Fibroblast of skin of scalp (primary cell): ENCODE data around the gene FERMT3.
A peak's percentile ranks its signal among the peaks of the same experiment; 100 is the strongest.

Source experiments
- DNase-seq: peaks from one replicate; pipeline ENCODE4 v3.0.0-alpha.2; 2013

The FERMT3 gene

GRCh38 chr11:64220798-64221197 is 14.3 kb downstream of the FERMT3 start:
- DNase-seq, result no peak

- DNase-seq, result no peak
Observed at GRCh38 chr11:64222651-64223000, 16.1 kb downstream of the FERMT3 start.

DNA sequence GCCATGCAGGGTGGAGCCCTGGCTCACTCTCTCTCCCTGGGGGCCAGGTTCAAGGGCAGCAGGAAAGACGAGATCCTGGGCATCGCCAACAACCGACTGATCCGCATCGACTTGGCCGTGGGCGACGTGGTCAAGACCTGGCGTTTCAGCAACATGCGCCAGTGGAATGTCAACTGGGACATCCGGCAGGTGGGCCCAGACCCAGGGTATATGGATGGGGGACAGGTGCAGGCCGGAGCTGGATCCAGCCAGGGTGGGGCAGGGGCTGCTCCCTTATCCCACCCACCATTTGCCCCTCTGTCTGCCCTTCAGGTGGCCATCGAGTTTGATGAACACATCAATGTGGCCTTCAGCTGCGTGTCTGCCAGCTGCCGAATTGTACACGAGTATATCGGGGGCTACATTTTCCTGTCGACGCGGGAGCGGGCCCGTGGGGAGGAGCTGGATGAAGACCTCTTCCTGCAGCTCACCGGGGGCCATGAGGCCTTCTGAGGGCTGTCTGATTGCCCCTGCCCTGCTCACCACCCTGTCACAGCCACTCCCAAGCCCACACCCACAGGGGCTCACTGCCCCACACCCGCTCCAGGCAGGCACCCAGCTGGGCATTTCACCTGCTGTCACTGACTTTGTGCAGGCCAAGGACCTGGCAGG is 16.6 kb downstream of the FERMT3 start:
- DNase-seq, result no peak

DNA sequence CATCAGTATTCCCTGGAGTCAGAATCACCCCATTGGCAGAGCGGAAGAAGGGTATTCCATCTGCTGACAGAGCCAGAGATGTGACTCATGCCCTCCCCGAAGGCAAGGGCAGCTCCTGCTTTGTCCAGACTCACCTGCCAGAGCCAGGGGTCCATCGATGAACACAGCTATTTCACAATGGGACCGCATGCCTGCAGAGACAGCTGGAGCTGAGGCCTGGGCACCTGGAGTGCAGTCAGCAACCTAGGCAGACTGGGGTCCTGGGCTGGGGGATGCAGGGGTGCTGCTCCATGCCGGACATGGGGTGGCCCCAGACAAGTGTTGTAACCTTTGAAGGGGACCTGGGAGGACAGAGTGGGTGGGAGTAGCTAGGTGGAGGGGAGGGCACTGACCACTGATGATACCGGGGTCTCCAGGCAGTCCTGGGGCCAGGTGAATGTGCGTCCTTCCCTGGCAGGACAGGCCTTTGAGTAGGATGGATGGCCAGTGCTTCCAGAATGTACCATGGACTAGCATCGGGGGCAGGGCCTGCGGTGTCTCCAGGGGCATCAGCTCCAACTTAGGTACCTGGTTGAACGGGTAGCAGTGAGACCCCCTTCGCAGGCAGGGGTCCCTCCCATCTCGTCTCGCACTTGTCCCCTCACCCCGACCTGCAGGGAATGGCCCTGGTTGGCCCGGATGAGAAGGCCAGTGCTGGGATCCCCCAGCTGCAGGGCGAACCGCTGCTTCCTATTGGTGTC is 17.8 kb downstream of the FERMT3 start:
- DNase-seq, result no peak

DNA sequence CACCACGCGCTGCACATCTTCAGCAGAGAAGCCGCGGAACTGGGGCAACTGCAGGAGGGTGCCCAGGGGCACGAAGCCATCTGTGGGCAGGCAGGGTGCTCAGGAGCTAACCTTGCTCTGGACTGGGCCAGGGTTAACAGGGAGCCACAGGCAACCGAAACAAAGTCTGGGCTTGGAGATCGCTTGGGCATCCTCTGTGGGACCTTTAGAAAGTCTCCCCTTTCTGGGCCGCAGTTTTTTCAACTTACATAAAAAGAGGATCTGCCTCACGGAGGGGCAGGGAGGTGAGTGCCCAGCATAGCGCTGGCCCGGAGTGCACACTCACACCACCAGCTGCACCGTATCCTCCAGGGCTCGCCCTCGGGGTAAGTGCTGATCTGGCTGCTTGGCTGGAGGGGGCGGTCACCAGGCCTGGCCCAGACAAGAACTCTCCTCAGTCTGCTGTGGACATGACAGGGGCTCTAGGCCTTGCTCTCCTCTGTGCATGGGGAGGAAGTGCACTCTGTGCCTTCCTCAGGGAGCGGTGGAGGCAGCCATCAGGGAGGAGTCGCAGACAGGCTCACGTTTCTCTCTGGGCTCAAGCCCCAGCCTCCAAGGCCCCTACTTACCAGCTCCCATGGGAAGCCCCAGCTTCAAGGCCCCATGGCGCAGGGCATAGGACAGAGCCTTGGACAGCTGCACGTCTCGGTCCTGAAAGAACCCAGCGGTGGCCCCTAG is 18.5 kb downstream of the FERMT3 start:
- no peak for DNase-seq

- peak; percentile 85 for DNase-seq
Observed at GRCh38 chr11:64225608-64226506, 19.3 kb downstream of the FERMT3 start, which contains the start of the genes NUDT22 and TRPT1. Gene NUDT22 (plus strand): TSS chr11:64226274. CDS start chr11:64226653, 379 bp downstream. Gene TRPT1 (minus strand): TSS chr11:64226186. CDS start chr11:64225860, 326 bp downstream.

GRCh38 chr11:64226507-64227051 is 20.1 kb downstream of the FERMT3 start:
- no peak for DNase-seq

GRCh38 chr11:64227405-64227956 is 21.0 kb downstream of the FERMT3 start:
- DNase-seq, result no peak

DNA sequence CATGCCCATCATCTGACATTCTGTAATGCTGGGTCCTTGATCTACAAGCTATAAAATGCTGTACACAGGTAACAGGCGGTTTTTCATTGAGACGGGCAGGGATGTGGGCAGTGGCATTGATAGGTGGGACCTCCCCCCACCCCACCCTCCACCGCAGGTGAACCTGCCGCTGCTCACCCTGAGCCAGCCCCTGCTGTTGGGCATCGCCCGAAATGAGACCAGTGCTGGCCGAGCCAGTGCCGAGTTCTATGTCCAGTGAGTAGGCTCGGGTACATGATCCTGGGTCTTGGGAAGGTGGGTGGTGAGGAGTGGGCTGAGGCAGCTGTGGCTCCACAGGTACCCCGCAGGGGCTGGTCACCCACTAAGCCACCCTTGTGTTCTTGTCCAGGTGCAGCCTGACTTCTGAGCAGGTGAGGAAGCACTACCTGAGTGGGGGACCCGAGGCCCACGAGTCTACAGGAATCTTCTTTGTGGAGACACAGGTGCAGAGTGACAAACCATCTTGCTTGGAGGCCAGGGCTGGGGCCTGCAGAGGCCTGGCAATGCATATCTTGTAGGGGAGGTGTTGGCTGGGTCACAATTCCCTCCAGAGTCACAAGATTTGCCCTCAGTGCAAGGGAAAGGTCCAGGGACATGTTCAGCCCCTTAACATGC is 22.7 kb downstream of the FERMT3 start:
- DNase-seq, result no peak

DNA sequence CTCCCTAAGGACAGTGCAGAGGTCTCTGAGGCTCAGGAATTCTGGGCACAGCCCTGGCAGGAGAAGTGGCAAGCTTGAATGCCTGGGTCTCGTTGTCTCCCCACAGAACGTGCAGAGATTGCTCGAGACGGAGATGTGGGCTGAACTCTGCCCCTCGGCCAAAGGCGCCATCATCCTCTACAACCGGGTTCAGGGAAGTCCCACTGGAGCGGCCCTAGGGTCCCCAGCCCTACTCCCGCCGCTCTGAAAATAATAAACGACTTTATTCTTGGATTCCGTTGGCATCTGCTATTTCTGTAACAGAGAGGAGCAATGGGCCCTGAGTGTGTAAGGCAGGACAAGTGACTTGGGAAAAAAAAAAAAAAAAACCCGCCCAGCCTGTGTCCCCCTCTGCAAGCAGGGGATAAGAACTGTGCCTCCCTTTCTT is 23.2 kb downstream of the FERMT3 start:
- DNase-seq, result no peak

- peak; percentile 85 for DNase-seq
Observed at GRCh38 chr11:64230171-64230984, 23.9 kb downstream of the FERMT3 start, which contains the start of gene DNAJC4. Gene DNAJC4 (plus strand): TSS chr11:64230548. CDS start chr11:64230855, 307 bp downstream.

GRCh38 chr11:64230985-64231365 is 24.5 kb downstream of the FERMT3 start:
- no peak for DNase-seq

GRCh38 chr11:64231546-64231945 is 25.0 kb downstream of the FERMT3 start:
- no peak for DNase-seq

GRCh38 chr11:64232182-64232966 is 25.9 kb downstream of the FERMT3 start:
- DNase-seq, result no peak

GRCh38 chr11:64232967-64233315 is 26.4 kb downstream of the FERMT3 start:
- no peak for DNase-seq

DNA sequence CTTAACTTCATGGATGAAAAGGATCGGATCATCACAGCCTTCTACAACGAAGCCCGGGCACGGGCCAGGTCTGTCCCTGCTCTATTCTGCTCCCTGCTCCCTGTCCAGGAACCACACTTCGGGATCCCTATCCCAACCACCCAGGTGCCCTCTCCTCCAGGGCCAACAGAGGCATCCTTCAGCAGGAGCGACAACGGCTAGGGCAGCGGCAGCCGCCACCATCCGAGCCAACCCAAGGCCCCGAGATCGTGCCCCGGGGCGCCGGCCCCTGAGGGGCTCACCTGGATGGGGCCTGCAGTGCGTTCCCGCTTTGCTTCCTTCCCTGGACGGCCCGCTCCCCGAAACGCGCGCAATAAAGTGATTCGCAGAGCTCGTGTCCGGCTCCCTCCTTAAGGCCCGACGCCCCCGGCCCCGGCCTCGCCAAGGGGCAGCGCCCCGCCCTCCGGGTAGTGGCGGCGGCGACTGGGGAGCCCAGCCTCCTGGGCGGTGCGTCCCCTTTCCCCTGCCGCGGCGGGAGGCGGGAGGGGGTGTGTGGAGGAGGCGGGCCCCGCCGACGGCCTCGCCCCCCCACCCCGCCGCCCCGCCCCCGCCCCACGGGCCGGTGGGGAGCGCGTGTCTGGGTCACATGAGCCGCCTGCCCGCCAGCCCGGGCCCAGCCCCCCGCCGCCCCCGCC is 27.5 kb downstream of the FERMT3 start, which contains the start of gene VEGFB:
Gene VEGFB, plus strand, starts transcription at position 672 of the 674 bp plus-strand sequence. CDS start 250 bp downstream, outside the sequence.
- DNase-seq, result peak; percentile 66

DNA sequence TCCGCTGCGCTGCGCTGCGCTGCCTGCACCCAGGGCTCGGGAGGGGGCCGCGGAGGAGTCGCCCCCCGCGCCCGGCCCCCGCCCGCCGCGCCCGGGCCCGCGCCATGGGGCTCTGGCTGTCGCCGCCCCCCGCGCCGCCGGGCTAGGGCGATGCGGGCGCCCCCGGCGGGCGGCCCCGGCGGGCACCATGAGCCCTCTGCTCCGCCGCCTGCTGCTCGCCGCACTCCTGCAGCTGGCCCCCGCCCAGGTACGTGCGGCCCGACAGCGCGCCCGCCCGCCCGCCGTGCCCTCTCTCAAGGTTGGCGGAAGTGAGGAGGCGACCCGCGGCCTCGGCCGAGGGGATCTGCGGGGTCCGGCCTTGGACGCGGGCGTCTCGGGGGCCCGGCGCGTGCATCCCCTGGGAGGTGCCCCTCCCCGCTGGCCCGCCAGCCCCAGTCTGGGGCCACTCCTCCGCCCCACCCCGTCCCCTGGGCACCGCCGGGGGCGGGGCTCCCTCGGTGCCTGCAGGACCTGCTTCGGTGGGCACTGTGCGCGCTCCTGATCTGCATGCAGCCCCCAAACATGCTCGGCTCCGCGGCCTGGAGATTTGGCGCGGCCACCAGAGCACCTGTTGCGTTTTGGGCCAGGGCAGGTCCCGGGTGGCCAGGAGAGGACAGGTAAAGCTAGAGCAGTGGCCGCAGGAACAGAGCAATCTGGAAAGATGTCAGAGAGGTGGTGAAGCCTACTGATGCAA is 28.3 kb downstream of the FERMT3 start:
- DNase-seq, result no peak
